Esophagus muscularis mucosa (tissue), 4 donors: Measurements from ENCODE around the gene KL.

ENCODE experiments used
- EP300 ChIP-seq: sonication (generic); formaldehyde crosslinking; IDR thresholded peaks from one replicate; pipeline ENCODE4 v1.6.1; 2017; ENCODE audit warnings: antibody characterized with exemption
- POLR2AphosphoS5 ChIP-seq, 2 donors: sonication (generic); formaldehyde crosslinking; IDR thresholded peaks; one replicate each; pipeline ENCODE4 v1.6.1; 2017; ENCODE audit warnings: antibody characterized with exemption in 2 of 2
- TF ChIP-seq, protein P1 (sequence below), 3 experiments: fragments of 200-600 bp in 2 of 3; fragments of 450-650 bp in 1 of 3; sonication (generic) in 2 of 3; IDR thresholded peaks; one replicate each; pipeline ENCODE4 v1.5.1; 2017 to 2019; ENCODE audit warnings: antibody characterized with exemption in 3 of 3, mild to moderate bottlenecking in 2 of 3, moderate library complexity in 1 of 3

DNA sequence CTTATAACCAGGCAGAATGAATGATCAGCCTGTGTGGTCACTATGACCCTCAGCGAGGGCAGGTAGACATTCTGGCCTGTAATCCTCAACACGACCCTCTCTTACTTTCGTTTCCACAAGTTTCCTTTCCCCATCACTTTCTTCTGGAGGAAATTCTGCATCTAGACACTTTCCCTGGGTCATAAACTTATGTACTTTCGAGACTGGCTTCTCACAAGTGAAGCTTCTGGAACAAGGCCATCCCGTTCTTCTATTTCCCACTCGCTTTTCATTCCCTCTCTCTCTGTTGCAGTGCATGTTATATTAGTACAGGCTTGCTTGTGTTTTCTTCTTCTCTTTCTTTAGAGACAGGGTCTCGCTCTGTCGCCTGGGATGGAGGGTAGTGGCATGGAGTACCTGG is 23.1 kb upstream of the KL start:
- TF ChIP-seq POLR2AphosphoS5 (IDR thresholded peaks at IDR 0.05) (no peak), EP300 (no peak)
- TF ChIP-seq, protein P1, sequence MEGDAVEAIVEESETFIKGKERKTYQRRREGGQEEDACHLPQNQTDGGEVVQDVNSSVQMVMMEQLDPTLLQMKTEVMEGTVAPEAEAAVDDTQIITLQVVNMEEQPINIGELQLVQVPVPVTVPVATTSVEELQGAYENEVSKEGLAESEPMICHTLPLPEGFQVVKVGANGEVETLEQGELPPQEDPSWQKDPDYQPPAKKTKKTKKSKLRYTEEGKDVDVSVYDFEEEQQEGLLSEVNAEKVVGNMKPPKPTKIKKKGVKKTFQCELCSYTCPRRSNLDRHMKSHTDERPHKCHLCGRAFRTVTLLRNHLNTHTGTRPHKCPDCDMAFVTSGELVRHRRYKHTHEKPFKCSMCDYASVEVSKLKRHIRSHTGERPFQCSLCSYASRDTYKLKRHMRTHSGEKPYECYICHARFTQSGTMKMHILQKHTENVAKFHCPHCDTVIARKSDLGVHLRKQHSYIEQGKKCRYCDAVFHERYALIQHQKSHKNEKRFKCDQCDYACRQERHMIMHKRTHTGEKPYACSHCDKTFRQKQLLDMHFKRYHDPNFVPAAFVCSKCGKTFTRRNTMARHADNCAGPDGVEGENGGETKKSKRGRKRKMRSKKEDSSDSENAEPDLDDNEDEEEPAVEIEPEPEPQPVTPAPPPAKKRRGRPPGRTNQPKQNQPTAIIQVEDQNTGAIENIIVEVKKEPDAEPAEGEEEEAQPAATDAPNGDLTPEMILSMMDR (IDR thresholded peaks at IDR 0.05): no peak
